Lower leg skin (tissue), 4 donors: ENCODE measurements around the gene MCOLN2. TPM values are rescaled to one million over a fixed set of nuclear protein-coding genes. Genes with fewer than 3 reads are reported as not detected.
A peak's percentile ranks its signal among the peaks of the same experiment; 100 is the strongest.

Experiments
- DNase-seq, 2 donors: peaks; one replicate each; pipeline ENCODE4 v3.0.0-alpha.2; 2019; ENCODE audit warnings: low spot score in 2 of 2
- H3K4me3 ChIP-seq: fragments of 200-600 bp; sonication (generic); 2 replicates; pipeline ENCODE4 v1.5.1; 2017; ENCODE audit warnings: mild to moderate bottlenecking, low read depth; ENCODE audit not compliant: poor library complexity, severe bottlenecking
- POLR2A ChIP-seq, 2 donors: fragments of 450-650 bp; IDR thresholded peaks; one replicate each; pipeline ENCODE4 v1.6.1; 2016 to 2017; ENCODE audit warnings: antibody characterized with exemption in 2 of 2, mild to moderate bottlenecking in 1 of 2, moderate library complexity in 1 of 2
- WGBS, 2 donors: methylation state at CpG; one replicate each; pipeline ENCODE4 v1.1.5; 2018; 5-methylcytosine and 5-hydroxymethylcytosine counted together
- intact Hi-C: fragments of 100-400 bp; cut with DNase I; formaldehyde crosslinking; loops from one replicate; pipeline ENCODE4 v1.15.0; 2023; ENCODE audit warnings: low total_unique reads
- total RNA-seq, 4 donors: library from RNA; depleted of rRNA; stranded (reverse); fragments of >200 nt; gene quantifications; one replicate each; pipeline ENCODE4 v1.1.0, GENCODE V29; 2016
- TF ChIP-seq, protein P1 (sequence below), 3 donors: fragments of 450-650 bp; IDR thresholded peaks; one replicate each; pipeline ENCODE4 v1.5.1; 2016; ENCODE audit warnings: antibody characterized with exemption in 3 of 3, mild to moderate bottlenecking in 3 of 3, moderate library complexity in 2 of 3

MCOLN2 gene
- total RNA-seq, 4 donors from 2014 or later = 0.44 to 1.9 (median 1.5) TPM

DNA sequence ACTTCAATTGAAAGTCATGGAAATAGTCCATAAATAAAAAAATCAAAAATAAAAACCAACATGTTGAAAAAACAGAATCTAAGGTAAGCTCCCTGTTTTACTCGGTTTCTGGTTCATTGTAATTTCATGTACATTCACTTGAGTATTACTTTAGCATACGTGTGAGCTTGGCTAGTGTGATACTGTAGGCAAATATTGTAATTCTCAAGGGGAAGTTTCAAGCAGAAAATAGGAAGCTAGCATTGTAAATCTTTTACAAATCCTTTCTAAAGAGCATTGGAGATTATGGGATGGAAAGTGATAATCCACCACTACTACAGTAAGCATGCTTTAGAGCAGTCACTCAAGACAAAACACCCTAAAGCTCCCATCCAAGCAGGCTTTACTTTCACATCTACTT is 100.6 kb downstream of the MCOLN2 start:
- TF ChIP-seq, protein P1, sequence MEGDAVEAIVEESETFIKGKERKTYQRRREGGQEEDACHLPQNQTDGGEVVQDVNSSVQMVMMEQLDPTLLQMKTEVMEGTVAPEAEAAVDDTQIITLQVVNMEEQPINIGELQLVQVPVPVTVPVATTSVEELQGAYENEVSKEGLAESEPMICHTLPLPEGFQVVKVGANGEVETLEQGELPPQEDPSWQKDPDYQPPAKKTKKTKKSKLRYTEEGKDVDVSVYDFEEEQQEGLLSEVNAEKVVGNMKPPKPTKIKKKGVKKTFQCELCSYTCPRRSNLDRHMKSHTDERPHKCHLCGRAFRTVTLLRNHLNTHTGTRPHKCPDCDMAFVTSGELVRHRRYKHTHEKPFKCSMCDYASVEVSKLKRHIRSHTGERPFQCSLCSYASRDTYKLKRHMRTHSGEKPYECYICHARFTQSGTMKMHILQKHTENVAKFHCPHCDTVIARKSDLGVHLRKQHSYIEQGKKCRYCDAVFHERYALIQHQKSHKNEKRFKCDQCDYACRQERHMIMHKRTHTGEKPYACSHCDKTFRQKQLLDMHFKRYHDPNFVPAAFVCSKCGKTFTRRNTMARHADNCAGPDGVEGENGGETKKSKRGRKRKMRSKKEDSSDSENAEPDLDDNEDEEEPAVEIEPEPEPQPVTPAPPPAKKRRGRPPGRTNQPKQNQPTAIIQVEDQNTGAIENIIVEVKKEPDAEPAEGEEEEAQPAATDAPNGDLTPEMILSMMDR (IDR thresholded peaks at IDR 0.05) = no peak
- no peak for TF ChIP-seq POLR2A (IDR thresholded peaks at IDR 0.05)
- WGBS, 2 donors = 79 to 80% methylated on average over 2 of the region's 2 CpGs
- H3K4me3 ChIP-seq = no peak overlapping the region
- no peak for DNase-seq
- intact Hi-C loops = no loop called here

DNA sequence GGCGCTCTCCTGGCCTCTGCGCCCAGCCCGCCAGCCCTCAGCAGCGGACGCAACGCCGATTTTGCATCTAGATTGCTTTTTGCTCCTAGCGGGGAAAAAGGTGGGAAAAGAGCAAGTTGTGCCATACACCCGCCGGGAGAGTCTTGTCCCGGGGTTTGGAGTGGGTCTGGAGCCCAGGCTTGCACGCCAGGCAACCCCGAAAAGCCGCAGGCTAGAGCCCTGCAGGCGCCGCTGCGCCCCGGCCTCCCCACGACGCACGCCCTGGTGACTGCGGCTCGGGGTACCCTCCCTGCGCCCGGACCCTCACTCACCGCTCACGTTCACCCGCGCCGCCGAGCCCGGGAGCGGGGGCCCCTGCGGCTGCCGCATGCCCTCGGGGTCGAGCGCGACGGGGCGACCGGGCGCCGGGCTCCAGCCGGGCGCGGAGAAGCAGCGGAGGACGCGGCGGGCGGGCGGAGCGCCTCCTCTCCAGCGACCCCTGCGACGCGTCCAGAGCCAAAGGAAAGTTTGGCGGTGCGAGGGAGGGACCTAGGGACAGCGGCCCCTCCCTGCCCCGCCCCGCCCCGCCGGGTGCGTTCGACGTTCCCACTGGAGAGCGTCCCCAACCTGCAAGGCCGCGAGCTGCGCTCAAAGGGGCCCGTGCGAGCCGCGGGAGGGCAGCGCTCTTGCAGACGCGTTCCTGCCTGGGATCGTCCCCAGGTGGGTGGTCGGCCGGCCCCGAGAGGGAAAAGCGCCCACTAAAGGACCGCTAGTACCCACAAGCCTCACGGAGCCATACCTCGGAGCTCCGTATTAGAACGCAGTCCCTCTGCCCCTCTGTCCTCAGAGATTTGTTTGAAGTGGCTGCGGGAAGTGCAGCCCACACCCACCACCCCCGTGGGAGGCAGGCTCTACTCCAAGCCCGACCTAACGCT is 104.0 kb downstream of the MCOLN2 start, which contains the start of gene LPAR3:
Gene LPAR3 (minus strand): TSS at position 502 of the 914 bp plus-strand sequence. CDS start 27,086 bp downstream, outside the sequence.
- intact Hi-C loops = no loop called here
- peak within 1 kb of the TSS; percentile 33 for H3K4me3 ChIP-seq
- 0 to 1% methylated on average over 16 to 35 of the region's 93 CpGs for WGBS, 2 donors
- DNase-seq = no peak
- TF ChIP-seq POLR2A (IDR thresholded peaks at IDR 0.05) = no peak
- TF ChIP-seq, protein P1 (IDR thresholded peaks at IDR 0.05) = no peak

DNA sequence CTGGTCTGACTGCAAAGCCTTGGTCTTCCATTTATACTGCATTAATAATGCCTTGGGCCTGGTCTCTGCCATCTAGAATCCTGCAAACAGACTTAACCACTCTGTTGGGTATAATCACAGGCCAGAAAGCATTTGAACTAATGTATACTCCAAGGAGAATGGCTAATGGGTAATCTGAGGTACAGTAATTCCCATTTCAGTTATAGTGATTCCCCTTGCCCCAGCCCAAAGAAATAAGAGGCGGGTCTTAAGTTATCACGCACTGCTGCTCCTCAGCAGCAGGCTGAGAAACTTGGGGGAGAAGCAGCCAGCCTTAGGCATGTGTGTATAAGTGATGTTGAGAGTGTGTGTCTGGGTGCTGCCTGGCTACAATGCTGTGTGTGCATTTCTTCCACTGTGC is 106.3 kb downstream of the MCOLN2 start:
- WGBS, 2 donors = 58 to 79% methylated on average over 2 of the region's 2 CpGs
- DNase-seq = no peak
- TF ChIP-seq, protein P1 (IDR thresholded peaks at IDR 0.05) = no peak
- TF ChIP-seq POLR2A (IDR thresholded peaks at IDR 0.05) = no peak
- no peak overlapping the region for H3K4me3 ChIP-seq
- intact Hi-C loops = no loop called here

DNA sequence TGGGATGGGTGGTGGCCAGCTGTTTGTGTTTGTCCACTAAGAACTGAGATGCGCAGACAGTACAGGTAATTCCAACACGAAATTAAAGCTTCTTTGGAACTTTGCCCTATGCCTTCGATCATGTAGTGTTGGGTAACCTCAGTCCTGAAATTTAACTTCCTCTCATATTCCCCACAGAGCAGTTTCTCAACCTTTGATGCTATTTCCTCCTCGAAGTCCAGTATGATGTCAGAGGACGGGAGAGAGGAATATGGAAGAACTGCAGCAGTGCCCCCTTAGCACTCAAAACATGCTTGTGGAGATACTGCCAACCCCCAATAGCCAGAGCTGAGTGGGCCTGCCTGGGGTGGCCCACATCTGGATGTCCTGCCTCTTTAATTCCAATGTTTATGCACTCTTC is 107.5 kb downstream of the MCOLN2 start:
- WGBS, 2 donors = 54 to 65% methylated on average over 5 of the region's 5 CpGs
- H3K4me3 ChIP-seq = no peak overlapping the region
- DNase-seq = no peak
- TF ChIP-seq, protein P1 (IDR thresholded peaks at IDR 0.05) = no peak
- TF ChIP-seq POLR2A (IDR thresholded peaks at IDR 0.05) = no peak
- intact Hi-C loops = no loop called here

DNA sequence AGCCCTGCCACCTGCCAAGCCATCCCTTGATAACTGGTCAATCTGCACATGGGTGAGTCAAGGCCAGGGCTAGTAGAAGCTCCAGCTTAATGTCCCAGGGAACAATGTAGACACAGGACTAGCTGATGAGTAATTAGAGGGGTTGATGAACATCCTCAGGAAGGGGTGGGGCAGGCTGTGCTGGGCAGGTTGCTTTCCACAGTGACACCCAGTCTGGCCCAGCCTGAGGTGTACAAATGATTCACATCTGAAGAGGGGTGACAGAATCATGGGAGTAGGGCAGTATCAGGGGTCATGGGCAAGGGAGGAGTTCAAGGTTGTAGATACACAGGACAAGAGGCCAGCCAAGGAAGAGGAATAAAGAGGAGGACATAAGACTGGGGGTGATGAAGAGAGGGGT is 108.2 kb downstream of the MCOLN2 start:
- TF ChIP-seq, protein P1 (IDR thresholded peaks at IDR 0.05) = no peak
- TF ChIP-seq POLR2A (IDR thresholded peaks at IDR 0.05) = no peak
- H3K4me3 ChIP-seq = no peak overlapping the region
- DNase-seq = no peak
- intact Hi-C loops = no loop called here
